HG02840 (cell line): ENCODE results near the gene STRN4.

ENCODE experiments used
- ATAC-seq: cut with Tn5 transposase; IDR thresholded peaks from one replicate; pipeline ENCODE4 v1.9.1; 2021; ENCODE audit warnings: mild to moderate bottlenecking, moderate library complexity, moderate number of reproducible peaks; ENCODE audit not compliant: unreplicated experiment, low FRiP score

STRN4 gene

DNA sequence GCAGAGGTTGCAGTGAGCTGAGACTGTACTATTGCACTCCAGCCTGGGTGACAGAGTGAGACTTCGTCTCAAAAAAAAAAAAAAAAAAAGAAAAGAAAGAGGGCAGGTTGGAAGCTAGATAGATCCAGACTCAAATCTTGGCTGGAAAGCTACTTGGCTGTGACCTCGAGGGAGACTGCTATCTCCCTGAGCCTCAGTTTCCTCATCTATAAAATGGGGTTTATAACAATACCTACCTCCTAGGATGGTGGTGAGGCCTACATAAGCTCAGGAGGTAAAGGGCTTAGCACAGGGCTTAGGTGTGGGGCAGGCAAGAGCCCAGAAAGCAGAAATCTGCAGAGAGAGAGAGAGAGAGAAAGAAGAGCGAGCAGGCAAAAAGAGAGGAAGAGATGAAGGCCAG lies 61.1 kb downstream of the STRN4 start:
- no peak for ATAC-seq

DNA sequence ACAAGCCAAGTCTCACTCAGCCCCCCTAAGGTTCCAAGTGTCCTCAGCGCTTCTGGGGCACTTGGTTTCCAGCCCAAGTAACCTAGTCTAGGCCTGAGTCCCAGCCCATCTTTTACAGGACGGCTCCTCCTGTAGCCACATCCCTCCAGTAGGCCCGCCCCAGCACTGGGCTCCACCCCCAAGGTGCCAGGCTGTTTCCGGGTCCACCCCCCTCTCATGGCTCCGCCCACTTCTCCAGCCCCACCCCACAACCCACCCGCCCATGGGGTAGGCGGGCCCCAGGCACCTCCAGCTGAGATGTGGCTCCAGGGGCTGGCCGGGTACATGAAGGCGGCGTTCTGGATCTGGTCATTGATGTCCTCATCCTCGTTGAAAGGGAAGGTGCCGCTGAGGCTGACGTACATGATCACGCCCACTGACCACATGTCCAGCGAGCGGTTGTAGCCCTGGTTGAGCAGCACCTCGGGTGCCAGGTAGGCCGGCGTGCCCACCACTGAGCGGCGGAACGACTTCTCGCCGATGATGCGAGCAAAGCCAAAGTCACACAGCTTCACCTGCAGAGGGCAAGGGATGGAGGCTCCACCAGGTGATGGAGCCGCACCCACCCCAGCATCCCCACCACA lies 68.0 kb downstream of the STRN4 start:
- ATAC-seq, result no peak

DNA sequence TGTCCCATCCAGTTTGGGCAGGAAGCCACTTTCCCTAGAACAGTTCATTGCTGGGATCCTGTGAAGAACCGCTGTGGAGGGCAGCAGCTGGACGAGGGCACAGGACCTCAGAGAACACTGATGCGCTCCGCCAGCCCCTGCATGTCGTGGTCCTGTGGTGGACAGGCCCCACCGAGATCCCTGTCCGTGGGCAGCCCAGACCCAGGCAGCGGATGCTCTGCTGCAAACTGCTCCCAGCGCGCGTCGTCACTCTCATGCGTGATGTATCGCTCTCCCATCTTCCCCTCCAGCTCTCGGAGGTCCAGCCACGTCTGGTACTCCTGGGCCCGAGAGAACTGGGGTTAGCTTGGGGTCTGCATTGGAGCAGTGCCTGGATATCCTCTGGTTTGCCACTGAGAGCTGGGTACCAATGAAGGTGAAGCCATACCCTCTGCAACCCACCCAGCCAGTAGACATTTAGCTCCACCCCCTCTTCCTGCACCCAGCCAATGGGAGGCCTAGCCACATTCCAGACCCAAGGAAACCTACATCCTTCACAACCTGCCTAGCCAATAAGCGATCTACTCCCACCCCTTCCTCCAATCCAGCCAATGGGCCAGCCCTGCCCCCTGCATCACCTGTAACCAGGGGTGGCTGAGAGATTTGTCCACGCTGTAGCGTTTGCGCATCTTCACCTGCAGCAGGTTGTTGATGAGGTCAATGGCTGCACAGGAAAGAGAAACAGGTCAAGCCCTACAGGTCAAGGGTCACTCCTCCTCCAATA lies 71.7 kb downstream of the STRN4 start:
- ATAC-seq, result no peak

DNA sequence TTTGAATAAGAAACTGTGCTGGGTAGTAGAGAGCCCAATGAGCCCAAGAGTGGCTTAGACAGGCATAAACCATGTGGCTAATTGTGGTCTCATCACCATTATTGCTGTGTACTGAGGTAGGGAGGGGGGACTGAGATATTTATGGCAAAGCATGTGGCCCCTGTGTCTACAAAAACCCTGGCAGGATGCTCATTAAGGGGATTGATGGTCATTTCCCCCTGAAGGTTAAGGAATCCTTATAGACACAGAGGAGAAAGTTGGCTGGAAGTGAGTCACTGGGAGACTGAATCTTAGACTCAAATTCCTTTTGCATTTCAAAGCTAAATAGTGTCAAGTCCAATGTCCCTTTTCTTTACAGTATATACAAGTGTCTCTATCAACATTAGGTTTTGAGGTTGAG lies 75.4 kb downstream of the STRN4 start:
- no peak for ATAC-seq
